Measurements from ENCODE around the gene SPATA13.

The SPATA13 gene

GRCh38 chr13:24276306-24276705, 115.8 kb downstream of the SPATA13 start:
- H3K4me1 ChIP-seq (ENCODE audit: control insufficient read depth, insufficient read depth, low read length), result peaks cover 2% of the 10 kb centered on the region; the same call in 1 of the 2 replicates
- CTCF ChIA-PET, result no interaction called here
- H3K27ac ChIP-seq (ENCODE audit: extremely low read depth, low read depth, low read length), result no peak overlapping the region
- POLR2A ChIA-PET, result no interaction called here
- no peaks in the 10 kb centered on the region for H3K36me3 ChIP-seq (ENCODE audit: control insufficient read depth in 2 of 2, insufficient read depth in 1 of 2, low read length in 2 of 2)
- no peaks in the 10 kb centered on the region for H3K9me3 ChIP-seq (ENCODE audit: control insufficient read depth, insufficient read depth, low read depth, low read length)
- no peak overlapping the region for H3K4me3 ChIP-seq (ENCODE audit: low read depth, low read length)
- TF ChIP-seq ZNF274 (IDR thresholded peaks at IDR 0.05; ENCODE audit: low read length), result no peak
- no peak for TF ChIP-seq ZNF274 (tag by site-specific recombination; IDR thresholded peaks at IDR 0.05; ENCODE audit: borderline replicate concordance)
- no peak for TF ChIP-seq MZF1 (tag by site-specific recombination; IDR thresholded peaks at IDR 0.05; ENCODE audit: borderline replicate concordance)
- no peak for TF ChIP-seq ZNF174 (tag by site-specific recombination; IDR thresholded peaks at IDR 0.05)
- no peak for TF ChIP-seq PRDM4 (tag by site-specific recombination; IDR thresholded peaks at IDR 0.05)

- Histone ChIP-seq H3K27ac (ENCODE audit: extremely low read depth, low read depth, low read length) (no peak overlapping the region), H3K36me3 (ENCODE audit: control insufficient read depth in 2 of 2, insufficient read depth in 1 of 2, low read length in 2 of 2) (no peaks in the 10 kb centered on the region), H3K4me1 (ENCODE audit: control insufficient read depth, insufficient read depth, low read length) (no peaks in the 10 kb centered on the region), H3K9me3 (ENCODE audit: control insufficient read depth, insufficient read depth, low read depth, low read length) (no peaks in the 10 kb centered on the region), H3K4me3 (ENCODE audit: low read depth, low read length) (no peak overlapping the region)
- POLR2A ChIA-PET, result no interaction called here
- CTCF ChIA-PET, result no interaction called here
- TF ChIP-seq ZNF585B (tag by site-specific recombination; IDR thresholded peaks at IDR 0.05) (no peak), ZNF16 (tag by site-specific recombination; IDR thresholded peaks at IDR 0.05; ENCODE audit: low read depth) (no peak)
Measured at GRCh38 chr13:24276861-24277260, 116.3 kb downstream of the SPATA13 start.

- TF ChIP-seq BCL11B (tag by site-specific recombination; IDR thresholded peaks at IDR 0.05; ENCODE audit: low read depth) (no peak), ZNF585B (tag by site-specific recombination; IDR thresholded peaks at IDR 0.05) (no peak), ZNF362 (tag by site-specific recombination; IDR thresholded peaks at IDR 0.05) (no peak), ZNF202 (tag by site-specific recombination; IDR thresholded peaks at IDR 0.05; ENCODE audit: borderline replicate concordance) (no peak), ZFP37 (tag by site-specific recombination; IDR thresholded peaks at IDR 0.05) (no peak), ZNF248 (tag by site-specific recombination; IDR thresholded peaks at IDR 0.05) (no peak), ZNF571 (tag by site-specific recombination; IDR thresholded peaks at IDR 0.05) (no peak), GLI2 (tag by site-specific recombination; IDR thresholded peaks at IDR 0.05; ENCODE audit: borderline replicate concordance, low read depth) (no peak), HOXA7 (CRISPR knock-in tag; IDR thresholded peaks at IDR 0.05; ENCODE audit: borderline replicate concordance) (no peak), ZNF37A (tag by site-specific recombination; IDR thresholded peaks at IDR 0.05) (no peak), ZBTB20 (tag by site-specific recombination; IDR thresholded peaks at IDR 0.05) (no peak)
- Histone ChIP-seq H3K9me3 (ENCODE audit: control insufficient read depth, insufficient read depth, low read depth, low read length) (no peaks in the 10 kb centered on the region), H3K4me3 (ENCODE audit: low read depth, low read length) (no peak overlapping the region), H3K36me3 (ENCODE audit: control insufficient read depth in 2 of 2, insufficient read depth in 1 of 2, low read length in 2 of 2) (no peaks in the 10 kb centered on the region), H3K4me1 (ENCODE audit: control insufficient read depth, insufficient read depth, low read length) (no peaks in the 10 kb centered on the region), H3K27ac (ENCODE audit: extremely low read depth, low read depth, low read length) (no peak overlapping the region)
- ChIA-PET POLR2A (no interaction called here), CTCF (no interaction called here)
Measured at GRCh38 chr13:24277761-24278160, 117.2 kb downstream of the SPATA13 start.

Measured in HEK293 (cell line).